ENCODE results near the gene NAT8L. TPM values are rescaled to one million over a fixed set of nuclear protein-coding genes. Genes with fewer than 3 reads are reported as not detected.

NAT8L gene
- total RNA-seq, 1 experiment from 2014 or later, result 16.6 TPM

DNA sequence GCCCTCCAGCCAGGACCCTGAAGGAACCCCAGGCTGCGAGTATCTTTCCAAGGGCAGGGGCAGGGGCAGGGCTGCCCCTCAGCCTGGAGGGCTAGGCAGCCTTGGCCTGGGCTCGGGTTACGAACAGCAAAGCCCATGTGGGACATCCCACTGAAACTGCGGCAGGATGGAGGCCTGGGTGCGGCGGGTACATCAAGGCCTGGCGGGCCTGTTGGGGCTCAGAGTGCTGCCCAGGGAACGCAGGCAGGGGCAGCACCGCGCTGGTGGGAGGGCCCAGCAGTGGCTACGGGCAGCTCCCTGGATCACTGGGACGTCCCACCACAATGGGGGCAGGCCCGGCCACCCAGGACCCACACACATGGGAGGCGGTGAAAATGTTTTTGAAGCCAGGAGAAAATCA is 10.9 kb downstream of the NAT8L start:
- H3K27me3 ChIP-seq (ENCODE audit: control insufficient read depth, insufficient read depth, low read length), result no peaks in the 10 kb centered on the region
- POLR2A ChIA-PET, result no interaction called here
- no peaks in the 10 kb centered on the region for H3K9me3 ChIP-seq (ENCODE audit: control insufficient read depth, insufficient read depth, low read depth, low read length)
- BruUV-seq (replicated peaks), result no TSS peak
- DNase-seq (ENCODE audit: low read depth, low spot score) (no peak), ATAC-seq (no peak)
- H3K36me3 ChIP-seq (ENCODE audit: control insufficient read depth, insufficient read depth, low read length), result no peaks in the 10 kb centered on the region
- H3K27ac ChIP-seq (ENCODE audit: low read length), result no peak overlapping the region
- no peak overlapping the region for H3K4me3 ChIP-seq (ENCODE audit: low read depth in 2 of 2, low read length in 2 of 2)
- CTCF ChIA-PET, result no interaction called here
- peaks cover 7% of the 10 kb centered on the region for H3K4me1 ChIP-seq (ENCODE audit: control insufficient read depth, insufficient read depth, low read length)
- intact Hi-C loops (cut with micrococcal nuclease; ENCODE audit: unreplicated experiment), result no loop called here
- no peak for TF ChIP-seq TCF7L2 (IDR thresholded peaks at IDR 0.05; ENCODE audit: low read depth, low read length)
- no peak for TF ChIP-seq REST (IDR thresholded peaks at IDR 0.05; ENCODE audit: insufficient read depth in 1 of 2, low read depth in 2 of 2, low read length in 1 of 2)
- TF ChIP-seq POLR2AphosphoS5 (IDR thresholded peaks at IDR 0.05; ENCODE audit: low read depth, low read length), result no peak
- TF ChIP-seq SIN3A (IDR thresholded peaks at IDR 0.05; ENCODE audit: borderline replicate concordance, insufficient read depth, low read depth, low read length), result no peak
- TF ChIP-seq, protein P1, sequence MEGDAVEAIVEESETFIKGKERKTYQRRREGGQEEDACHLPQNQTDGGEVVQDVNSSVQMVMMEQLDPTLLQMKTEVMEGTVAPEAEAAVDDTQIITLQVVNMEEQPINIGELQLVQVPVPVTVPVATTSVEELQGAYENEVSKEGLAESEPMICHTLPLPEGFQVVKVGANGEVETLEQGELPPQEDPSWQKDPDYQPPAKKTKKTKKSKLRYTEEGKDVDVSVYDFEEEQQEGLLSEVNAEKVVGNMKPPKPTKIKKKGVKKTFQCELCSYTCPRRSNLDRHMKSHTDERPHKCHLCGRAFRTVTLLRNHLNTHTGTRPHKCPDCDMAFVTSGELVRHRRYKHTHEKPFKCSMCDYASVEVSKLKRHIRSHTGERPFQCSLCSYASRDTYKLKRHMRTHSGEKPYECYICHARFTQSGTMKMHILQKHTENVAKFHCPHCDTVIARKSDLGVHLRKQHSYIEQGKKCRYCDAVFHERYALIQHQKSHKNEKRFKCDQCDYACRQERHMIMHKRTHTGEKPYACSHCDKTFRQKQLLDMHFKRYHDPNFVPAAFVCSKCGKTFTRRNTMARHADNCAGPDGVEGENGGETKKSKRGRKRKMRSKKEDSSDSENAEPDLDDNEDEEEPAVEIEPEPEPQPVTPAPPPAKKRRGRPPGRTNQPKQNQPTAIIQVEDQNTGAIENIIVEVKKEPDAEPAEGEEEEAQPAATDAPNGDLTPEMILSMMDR (IDR thresholded peaks at IDR 0.05), result no peak
- in situ Hi-C loops (cut with HindIII; ENCODE audit: low pct_unique_long_range_greater_than_20kb, low sequenced_read_pairs), result no loop called here

DNA sequence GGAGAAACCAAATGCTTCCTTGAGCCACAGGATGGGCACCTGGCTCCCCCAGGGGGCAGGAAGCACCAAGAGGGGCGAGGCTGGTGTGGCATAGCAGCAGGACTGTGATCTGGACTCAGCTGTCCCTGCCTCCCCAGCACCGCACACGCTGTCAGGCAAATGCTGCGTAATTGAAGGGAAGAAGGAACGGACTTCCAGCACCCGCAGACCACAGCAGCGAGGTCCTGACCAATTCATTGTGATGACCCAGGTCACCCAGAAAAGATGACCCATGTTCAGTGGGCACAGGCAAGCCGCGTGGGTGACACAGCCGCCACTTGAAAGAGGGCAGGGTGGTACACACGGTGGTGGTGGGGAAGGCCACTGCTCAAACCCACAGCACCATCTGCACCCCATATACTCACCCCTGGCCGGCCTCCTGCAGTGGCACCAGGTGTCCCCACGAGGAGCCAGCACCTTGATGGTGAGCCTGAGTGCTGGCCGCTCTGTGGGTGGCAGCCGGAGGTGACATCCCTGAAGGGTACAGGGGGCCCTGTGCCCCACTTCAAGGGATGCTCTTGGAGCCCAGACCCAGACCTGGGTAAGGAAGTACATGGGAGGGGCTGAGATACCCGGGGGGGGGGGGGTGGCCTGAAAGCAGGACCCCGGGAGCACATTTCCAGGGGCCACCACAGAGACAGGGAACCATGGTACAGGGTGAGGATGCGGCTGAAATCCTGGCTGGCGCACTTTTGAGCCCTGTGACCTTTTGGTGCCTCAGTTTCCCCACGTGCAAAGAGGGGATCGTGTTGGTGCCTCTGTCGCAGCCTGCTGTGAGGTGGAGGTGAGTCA is 11.5 kb downstream of the NAT8L start:
- Histone ChIP-seq H3K36me3 (ENCODE audit: control insufficient read depth, insufficient read depth, low read length) (no peaks in the 10 kb centered on the region), H3K4me1 (ENCODE audit: control insufficient read depth, insufficient read depth, low read length) (peaks cover 7% of the 10 kb centered on the region), H3K27me3 (ENCODE audit: control insufficient read depth, insufficient read depth, low read length) (no peaks in the 10 kb centered on the region), H3K27ac (ENCODE audit: low read length) (no peak overlapping the region), H3K9me3 (ENCODE audit: control insufficient read depth, insufficient read depth, low read depth, low read length) (no peaks in the 10 kb centered on the region), H3K4me3 (ENCODE audit: low read depth in 2 of 2, low read length in 2 of 2) (no peak overlapping the region)
- no peak for ATAC-seq
- BruUV-seq (replicated peaks), result no TSS peak
- no peak for TF ChIP-seq SIN3A (IDR thresholded peaks at IDR 0.05; ENCODE audit: borderline replicate concordance, insufficient read depth, low read depth, low read length)
- TF ChIP-seq POLR2AphosphoS5 (IDR thresholded peaks at IDR 0.05; ENCODE audit: low read depth, low read length), result no peak
- TF ChIP-seq, protein P1 (IDR thresholded peaks at IDR 0.05), result no peak
- no peak for TF ChIP-seq TCF7L2 (IDR thresholded peaks at IDR 0.05; ENCODE audit: low read depth, low read length)
- TF ChIP-seq REST (IDR thresholded peaks at IDR 0.05; ENCODE audit: insufficient read depth in 1 of 2, low read depth in 2 of 2, low read length in 1 of 2), result no peak
- ChIA-PET CTCF (no interaction called here), POLR2A (no interaction called here)
- in situ Hi-C loops (cut with HindIII; ENCODE audit: low pct_unique_long_range_greater_than_20kb, low sequenced_read_pairs), result no loop called here
- DNase-seq (ENCODE audit: low read depth, low spot score), result no peak
- intact Hi-C loops (cut with micrococcal nuclease; ENCODE audit: unreplicated experiment), result no loop called here

Data from Panc1 (cell line).